Keratinocyte (primary cell): ENCODE results near the gene PHETA1.

Experiments used
- CTCF ChIP-seq, 3 experiments: IDR thresholded peaks in 1 of 3; conservative IDR thresholded peaks in 1 of 3; optimal IDR thresholded peaks in 1 of 3; 2 replicates in 2 of 3; 3 replicates in 1 of 3; pipeline versions ENCODE3 to v1.5.1; 2011; ENCODE audit warnings: low read length in 3 of 3, mild to moderate bottlenecking in 3 of 3, moderate library complexity in 2 of 3, control low read depth in 1 of 3, inconsistent platforms in 1 of 3; ENCODE audit not compliant: insufficient read depth in 2 of 3; ENCODE audit errors: extremely low read depth in 1 of 3
- EZH2 ChIP-seq: IDR thresholded peaks from one replicate; pipeline ENCODE4 v1.6.1; 2012; ENCODE audit warnings: inconsistent platforms, mild to moderate bottlenecking, low read length, moderate library complexity

- TF ChIP-seq CTCF (optimal IDR thresholded peaks at IDR 0.05 in 1 of 3, IDR thresholded peaks at IDR 0.05 in 1 of 3, conservative IDR thresholded peaks at IDR 0.05 in 1 of 3; ENCODE audit: extremely low read depth in 1 of 3, insufficient read depth in 2 of 3, low read length in 3 of 3), result no peak
- no peak for TF ChIP-seq EZH2
These were observed 15.7 kb upstream of the PHETA1 start for GRCh38 chr12:111384596-111384995.
